ENCODE measurements around the gene TMEM26. TPM values are rescaled to one million over a fixed set of nuclear protein-coding genes. Genes with fewer than 3 reads are reported as not detected.
"Not testable (repeated sequence)": the region's sequence is repeated elsewhere in the genome, so short reads cannot be mapped to it uniquely, and the experiment has no call there.

The TMEM26 gene
- polyA plus RNA-seq, 5 donors, result 4.2 to 7.4 (median 6.4) TPM

- no peak for DNase-seq
These were observed 46.9 kb downstream of the TMEM26 start for GRCh38 chr10:61406242-61406641.

- DNase-seq, result no peak
These were observed 48.4 kb downstream of the TMEM26 start for GRCh38 chr10:61404751-61405150.

GRCh38 chr10:61400524-61400923, 52.7 kb downstream of the TMEM26 start:
- DNase-seq, result no peak

GRCh38 chr10:61399406-61399805, 53.8 kb downstream of the TMEM26 start:
- DNase-seq, result no peak

GRCh38 chr10:61398366-61399129, 54.6 kb downstream of the TMEM26 start:
- no peak for DNase-seq

GRCh38 chr10:61397175-61397986, 55.8 kb downstream of the TMEM26 start:
- DNase-seq, result no peak

- no peak for DNase-seq
These were observed 61.9 kb downstream of the TMEM26 start for GRCh38 chr10:61391281-61391680.

- no peak for DNase-seq
These were observed 62.3 kb downstream of the TMEM26 start for GRCh38 chr10:61390851-61391250.

- DNase-seq, result no peak
These were observed 63.3 kb downstream of the TMEM26 start for GRCh38 chr10:61389887-61390286.

GRCh38 chr10:61388986-61389385, 64.2 kb downstream of the TMEM26 start:
- DNase-seq, result not testable (repeated sequence)

GRCh38 chr10:61385231-61386001, 67.8 kb downstream of the TMEM26 start:
- DNase-seq, result no peak

- DNase-seq, result not testable (repeated sequence)
These were observed 72.0 kb downstream of the TMEM26 start for GRCh38 chr10:61381153-61381552.

- no peak for DNase-seq
These were observed 74.3 kb downstream of the TMEM26 start for GRCh38 chr10:61378865-61379264.

GRCh38 chr10:61376908-61377368, 76.2 kb downstream of the TMEM26 start:
- no peak for DNase-seq

- no peak for DNase-seq
These were observed 76.8 kb downstream of the TMEM26 start for GRCh38 chr10:61376377-61376776.

- no peak for DNase-seq
These were observed 86.8 kb downstream of the TMEM26 start for GRCh38 chr10:61366365-61366764.

- no peak for DNase-seq
These were observed 88.6 kb downstream of the TMEM26 start for GRCh38 chr10:61364619-61365018.

- no peak for DNase-seq
These were observed 90.2 kb downstream of the TMEM26 start for GRCh38 chr10:61363006-61363405.

- DNase-seq, result no peak
These were observed 93.7 kb downstream of the TMEM26 start for GRCh38 chr10:61359452-61359851.

GRCh38 chr10:61357687-61358086, 95.5 kb downstream of the TMEM26 start:
- no peak for DNase-seq
